LNCaP clone FGC (cell line): ENCODE measurements around the gene EEIG1.

Experiments used
- DNase-seq: peaks from one replicate; pipeline ENCODE4 v3.0.0-alpha.2; 2011; ENCODE audit warnings: low read depth
- H3K4me3 ChIP-seq: 2 replicates; pipeline ENCODE4 v1.5.1; 2011; ENCODE audit warnings: mild to moderate bottlenecking, low read depth, low read length, control low read depth
- TF ChIP-seq, protein P1 (sequence below): IDR thresholded peaks from 2 replicates; pipeline ENCODE4 v1.5.1; 2012; ENCODE audit warnings: mild to moderate bottlenecking; ENCODE audit not compliant: control insufficient read depth, insufficient read depth; ENCODE audit errors: extremely low read depth

EEIG1 gene

DNA sequence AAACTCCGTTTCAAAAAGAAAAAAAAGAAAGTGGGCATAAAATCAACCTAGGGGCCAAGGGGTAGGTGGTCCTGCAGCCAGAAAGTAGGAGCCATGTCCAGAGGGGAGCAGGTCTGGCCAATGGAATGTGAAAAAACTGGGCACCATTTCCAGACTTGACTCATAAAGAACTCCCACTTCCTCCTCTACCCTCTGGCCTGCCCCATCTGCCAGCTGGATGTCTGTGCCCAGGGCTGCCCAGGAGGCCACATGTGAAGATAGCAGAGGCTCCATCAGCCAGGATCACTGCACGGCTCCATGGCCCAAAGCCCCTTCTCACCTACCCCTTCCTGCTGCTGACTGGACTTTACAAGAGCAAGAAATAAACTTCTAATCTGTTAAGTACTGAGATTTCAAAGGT is 42.1 kb upstream of the EEIG1 start:
- TF ChIP-seq, protein P1, sequence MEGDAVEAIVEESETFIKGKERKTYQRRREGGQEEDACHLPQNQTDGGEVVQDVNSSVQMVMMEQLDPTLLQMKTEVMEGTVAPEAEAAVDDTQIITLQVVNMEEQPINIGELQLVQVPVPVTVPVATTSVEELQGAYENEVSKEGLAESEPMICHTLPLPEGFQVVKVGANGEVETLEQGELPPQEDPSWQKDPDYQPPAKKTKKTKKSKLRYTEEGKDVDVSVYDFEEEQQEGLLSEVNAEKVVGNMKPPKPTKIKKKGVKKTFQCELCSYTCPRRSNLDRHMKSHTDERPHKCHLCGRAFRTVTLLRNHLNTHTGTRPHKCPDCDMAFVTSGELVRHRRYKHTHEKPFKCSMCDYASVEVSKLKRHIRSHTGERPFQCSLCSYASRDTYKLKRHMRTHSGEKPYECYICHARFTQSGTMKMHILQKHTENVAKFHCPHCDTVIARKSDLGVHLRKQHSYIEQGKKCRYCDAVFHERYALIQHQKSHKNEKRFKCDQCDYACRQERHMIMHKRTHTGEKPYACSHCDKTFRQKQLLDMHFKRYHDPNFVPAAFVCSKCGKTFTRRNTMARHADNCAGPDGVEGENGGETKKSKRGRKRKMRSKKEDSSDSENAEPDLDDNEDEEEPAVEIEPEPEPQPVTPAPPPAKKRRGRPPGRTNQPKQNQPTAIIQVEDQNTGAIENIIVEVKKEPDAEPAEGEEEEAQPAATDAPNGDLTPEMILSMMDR, result no peak
- DNase-seq, result no peak
- no peak overlapping the region for H3K4me3 ChIP-seq

DNA sequence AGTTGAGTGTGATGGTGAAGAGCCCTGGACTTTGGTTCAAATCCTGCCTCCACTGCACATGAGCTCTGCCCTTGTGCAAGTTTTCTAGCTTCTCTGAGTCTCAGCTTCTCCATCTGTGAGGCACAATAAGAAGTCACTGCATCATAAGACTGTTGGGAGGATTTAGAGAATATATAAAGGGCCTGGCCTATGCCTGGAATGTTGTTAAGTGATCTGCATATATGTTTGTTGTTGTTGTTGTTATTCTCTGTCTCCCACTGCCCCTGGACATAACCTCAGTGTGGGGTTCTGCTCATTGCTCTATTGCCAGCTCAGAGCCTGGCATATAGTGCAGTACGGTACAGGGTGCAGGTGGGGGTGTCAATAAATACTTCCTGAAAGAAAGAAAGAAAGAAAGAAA is 40.3 kb upstream of the EEIG1 start:
- H3K4me3 ChIP-seq, result no peak overlapping the region
- TF ChIP-seq, protein P1, result no peak
- DNase-seq, result no peak

DNA sequence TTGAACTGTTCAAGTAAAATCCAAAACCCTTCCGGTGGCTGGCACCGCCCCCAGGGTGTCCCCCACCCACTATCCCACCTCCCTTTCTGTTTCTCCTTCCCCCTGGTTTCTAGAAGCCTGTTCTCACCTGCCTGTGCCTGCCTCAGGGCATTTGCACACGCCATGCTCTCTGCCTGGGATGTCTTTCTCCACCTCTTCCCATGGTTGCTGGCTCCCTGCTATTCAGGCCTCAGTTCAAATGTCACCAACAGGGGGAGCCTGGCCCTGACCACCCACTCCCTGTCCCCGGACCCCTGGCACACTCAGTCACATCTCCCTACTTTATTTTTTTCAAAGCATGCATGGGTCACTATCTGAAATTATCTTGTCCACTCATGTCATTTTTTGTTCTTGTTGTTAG is 39.9 kb upstream of the EEIG1 start:
- no peak for DNase-seq
- no peak overlapping the region for H3K4me3 ChIP-seq
- TF ChIP-seq, protein P1, result no peak

DNA sequence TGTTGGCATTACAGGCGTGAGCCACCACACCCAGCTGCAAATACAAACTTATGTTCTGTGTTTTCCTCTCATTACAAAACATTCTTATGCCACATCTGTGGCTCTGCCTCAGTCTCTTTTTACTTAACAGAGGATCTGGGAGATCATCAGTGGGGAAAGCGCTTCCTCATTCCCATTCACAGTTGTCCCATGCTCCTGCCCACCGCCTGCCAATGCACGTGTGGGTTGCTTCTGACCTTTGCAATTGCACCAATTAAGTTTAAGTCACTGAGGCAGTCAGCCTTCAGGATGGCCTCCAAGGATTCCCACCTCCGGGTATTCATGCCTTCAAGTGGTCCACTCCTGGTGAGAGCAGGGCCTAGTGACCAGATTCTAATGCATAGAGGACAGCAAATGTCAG is 34.9 kb upstream of the EEIG1 start:
- TF ChIP-seq, protein P1, result no peak
- H3K4me3 ChIP-seq, result no peak overlapping the region
- no peak for DNase-seq

DNA sequence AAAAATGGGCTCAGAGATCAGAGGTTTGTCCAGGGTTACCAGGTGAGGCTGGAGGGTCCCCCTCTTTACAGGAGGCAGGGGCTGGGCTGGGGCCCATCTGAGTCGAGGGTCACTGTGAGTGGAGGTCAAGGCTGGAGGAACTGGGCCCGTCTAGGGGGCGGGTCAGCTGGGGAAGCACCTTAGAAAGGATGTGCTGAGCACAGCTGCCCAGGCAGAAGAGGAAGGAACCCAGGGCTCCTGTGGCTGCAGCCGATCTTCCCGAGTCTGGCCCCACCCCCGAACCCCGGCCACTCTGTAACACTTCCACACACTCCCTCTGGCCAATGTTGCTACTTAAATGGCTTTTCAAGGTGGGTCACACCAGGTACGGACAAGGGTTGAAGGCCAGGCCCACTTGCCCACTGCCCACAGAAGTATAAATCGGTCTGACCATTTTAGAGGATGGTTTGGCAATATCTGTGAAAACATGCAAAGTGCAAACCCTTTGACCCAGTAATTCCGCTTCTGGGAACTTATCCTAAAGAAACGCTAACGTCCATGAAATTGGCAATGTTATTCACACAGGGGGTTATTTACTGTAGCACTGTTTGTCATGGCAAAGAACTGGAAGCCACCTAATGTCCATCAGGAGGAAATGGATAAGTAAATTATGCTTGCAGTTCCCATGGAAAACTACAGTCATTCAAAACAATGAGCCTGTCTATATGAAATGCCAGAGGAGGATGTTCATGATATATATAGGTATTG is 30.5 kb upstream of the EEIG1 start:
- no peak overlapping the region for H3K4me3 ChIP-seq
- no peak for DNase-seq
- TF ChIP-seq, protein P1, result no peak

DNA sequence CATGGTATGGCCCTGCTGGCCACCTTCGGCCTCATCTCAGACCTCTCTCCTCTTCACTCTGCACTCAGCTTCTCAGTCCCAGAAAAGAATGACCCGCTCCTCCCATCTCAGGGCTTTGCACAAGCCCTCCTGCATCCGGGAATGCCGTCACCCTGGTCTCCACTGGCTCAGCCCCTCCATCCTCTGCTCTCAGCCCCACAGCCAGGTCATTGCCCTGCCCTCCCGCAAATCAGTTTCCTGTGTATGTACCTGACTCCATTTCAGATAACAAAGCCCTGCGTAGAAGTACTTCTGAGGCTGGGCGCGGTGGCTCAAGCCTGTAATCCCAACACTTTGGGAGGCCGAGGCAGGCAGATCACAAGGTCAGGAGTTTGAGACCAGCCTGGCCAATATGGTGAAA is 28.9 kb upstream of the EEIG1 start:
- H3K4me3 ChIP-seq, result no peak overlapping the region
- no peak for DNase-seq
- TF ChIP-seq, protein P1, result no peak

DNA sequence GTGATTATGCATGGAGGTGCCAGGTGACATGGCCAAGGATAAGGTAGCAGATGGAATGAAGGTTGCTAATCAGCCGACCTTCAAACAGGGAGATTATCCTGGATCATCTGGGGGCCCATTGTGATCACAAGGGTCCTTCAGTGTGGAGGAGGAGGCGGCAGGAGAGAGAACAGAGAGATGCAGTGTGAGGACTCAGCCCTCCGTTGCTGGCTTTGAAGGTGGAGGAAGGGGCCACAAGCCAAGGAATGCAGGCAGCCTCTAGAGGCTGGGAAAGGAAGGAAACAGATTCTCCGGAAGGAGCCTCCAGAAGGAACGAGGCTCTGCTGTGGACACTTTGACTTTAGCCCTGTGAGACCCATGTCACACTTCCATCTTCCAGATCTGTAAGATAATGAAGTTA is 27.4 kb upstream of the EEIG1 start:
- no peak for DNase-seq
- no peak overlapping the region for H3K4me3 ChIP-seq
- TF ChIP-seq, protein P1, result no peak
